Stimulated activated CD8-positive, alpha-beta memory T cell treated with anti-CD3 and anti-CD28 coated beads, Interleukin-7, amount 100 ng/mL, for 24 hours (primary cell): ENCODE results near the gene FARP1.
"Not testable (repeated sequence)": the region's sequence is repeated elsewhere in the genome, so short reads cannot be mapped to it uniquely, and the experiment has no call there.

ENCODE experiments used
- DNase-seq: peaks from one replicate; pipeline ENCODE4 v3.0.0-alpha.2; 2020; ENCODE audit warnings: low read depth

The FARP1 gene

DNA sequence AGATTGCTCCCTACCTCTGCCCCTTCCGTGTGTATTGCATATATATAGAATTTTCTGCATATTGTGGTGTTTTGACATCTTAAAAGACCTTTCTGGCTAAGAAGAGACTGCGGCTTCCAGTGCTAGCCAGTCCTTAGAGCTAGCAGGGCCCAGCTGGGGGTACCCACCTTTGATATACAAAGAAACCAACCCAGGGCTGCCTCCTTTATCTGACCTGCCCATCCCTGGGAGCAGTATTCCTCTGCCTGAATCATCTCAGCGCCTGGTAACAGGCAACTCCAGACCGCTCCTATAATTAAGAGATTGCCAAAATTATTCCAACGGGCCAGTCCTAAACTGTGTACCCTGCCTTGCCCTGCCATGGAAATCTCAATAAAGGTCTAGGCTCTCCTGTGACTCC is 220.4 kb downstream of the FARP1 start:
- DNase-seq, result no peak

DNA sequence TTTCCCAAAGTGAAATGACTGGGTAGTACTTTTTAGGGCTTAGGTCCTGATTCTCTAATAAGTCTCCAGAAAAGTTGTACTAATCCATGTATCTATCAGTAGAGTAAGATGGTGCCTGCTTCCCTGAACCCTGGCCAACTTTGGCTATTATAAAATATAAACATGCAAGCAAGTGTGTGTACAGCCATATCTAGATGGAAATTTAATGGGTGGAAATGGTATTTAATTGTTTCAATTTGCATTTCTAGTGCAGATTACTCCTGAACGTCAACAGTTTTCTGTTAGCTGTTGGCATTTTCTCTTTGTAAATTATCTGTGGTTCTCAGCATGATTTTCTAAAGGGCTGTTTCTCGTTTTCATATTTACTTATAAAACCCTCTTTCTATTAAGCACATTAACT is 221.3 kb downstream of the FARP1 start:
- DNase-seq, result no peak

DNA sequence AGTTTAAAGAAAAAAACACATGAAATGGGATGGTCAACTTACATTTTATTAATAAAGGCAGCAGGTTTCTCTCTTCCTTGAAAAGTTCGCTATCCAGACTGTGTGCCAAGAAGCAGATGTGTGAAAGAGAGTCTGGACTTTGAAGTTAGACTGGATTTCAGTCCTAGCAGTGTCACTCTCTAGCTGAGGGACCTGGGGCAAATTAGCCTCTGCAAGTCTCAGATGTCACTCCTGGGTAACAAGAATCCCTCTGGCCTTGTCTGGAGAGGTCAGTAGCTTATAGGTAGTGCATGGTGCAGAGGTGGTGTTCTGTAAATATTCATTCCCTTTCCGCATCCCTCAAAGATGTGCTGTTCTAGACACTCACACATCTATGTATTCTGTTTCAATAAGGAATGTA is 221.8 kb downstream of the FARP1 start:
- DNase-seq, result no peak

DNA sequence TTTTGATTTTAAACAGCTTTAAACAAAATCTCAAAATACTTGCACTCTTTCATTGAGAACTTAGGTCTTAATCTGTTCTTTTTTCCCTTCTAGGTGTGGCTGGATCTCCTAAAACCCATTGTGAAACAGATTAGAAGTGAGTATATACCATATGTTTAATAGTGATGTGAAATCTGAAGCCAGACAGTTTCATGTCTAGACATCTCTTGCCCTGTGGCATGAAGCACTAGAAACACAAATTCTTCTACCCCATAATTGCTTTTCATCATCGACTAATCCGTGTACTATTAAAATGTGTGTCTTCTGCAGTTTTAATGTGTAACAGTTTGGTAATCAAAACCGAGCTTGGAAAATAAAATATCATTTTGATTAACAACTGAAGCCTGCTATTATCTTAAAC is 222.4 kb downstream of the FARP1 start:
- no peak for DNase-seq

DNA sequence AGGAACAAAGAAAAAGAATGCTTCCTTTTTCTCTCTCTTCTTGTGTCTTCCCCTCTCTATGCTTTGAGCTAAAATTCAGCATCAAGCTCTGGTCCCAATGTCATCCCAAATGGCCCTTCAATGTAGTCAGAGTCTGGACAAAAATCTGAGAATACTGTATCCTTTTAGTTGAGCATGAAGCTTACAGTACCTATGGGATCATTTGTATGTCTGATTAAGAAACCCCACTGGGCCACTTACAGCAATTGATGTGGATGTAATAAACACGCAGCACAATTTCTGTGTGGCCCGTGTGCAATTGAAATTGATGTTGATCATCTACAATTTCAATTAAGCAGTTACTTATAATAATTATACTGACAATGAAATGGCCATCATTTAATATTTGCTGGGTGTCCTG is 223.1 kb downstream of the FARP1 start:
- no peak for DNase-seq

DNA sequence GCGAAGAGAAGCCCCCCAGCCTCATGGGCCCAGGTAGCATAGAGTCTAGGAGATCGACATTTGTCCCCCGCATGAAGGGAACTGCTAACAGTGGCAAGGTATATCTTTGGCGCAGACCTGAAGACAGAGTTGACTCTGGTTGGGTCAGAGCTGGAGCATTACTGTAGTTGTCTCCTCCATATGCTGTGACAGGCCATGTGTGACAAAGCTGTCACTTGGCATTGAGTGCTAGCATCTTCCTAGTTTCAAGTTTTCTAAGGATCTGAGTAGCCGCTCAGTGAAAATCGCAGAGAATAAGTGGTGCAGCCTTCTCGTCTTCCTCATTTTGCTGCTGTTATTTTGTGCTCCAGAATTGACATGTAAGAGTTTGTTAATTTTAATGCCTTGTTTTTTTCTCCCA is 223.5 kb downstream of the FARP1 start:
- DNase-seq, result no peak

DNA sequence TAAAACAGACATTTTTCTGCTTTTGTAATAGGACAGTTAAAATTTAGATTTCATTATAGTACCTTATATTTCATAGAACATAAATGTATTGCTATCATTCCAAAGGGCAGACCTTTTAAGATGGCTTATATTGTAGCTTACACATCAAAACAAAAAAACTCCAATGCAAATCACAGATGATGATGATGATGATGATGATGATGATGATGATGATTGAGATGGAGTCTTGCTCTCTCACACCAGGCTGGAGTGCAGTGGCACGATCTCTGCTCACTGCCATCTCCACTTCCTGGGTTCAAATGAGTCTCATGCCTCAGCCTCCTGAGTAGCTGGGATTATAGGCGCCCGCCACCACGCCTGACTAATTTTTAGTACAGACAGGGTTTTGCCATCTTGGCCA is 224.1 kb downstream of the FARP1 start:
- no peak for DNase-seq

DNA sequence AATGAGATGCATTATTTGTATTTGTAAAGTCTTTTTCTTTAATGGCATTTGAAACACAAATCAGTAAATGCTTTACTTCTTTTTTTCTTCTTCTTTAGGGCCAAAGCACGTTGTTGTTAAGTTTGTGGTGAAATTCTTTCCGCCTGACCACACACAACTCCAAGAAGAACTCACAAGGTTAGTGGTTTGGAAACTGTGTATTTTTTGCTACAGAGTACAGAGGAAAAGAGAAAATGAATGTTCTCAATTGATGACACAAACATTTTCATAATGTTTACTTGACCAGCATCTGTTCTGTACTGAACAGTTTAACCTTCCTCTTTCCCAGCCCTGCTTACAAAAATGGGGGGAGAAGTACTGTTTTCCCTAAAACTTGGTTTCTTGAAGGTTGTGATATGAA is 225.1 kb downstream of the FARP1 start:
- no peak for DNase-seq

DNA sequence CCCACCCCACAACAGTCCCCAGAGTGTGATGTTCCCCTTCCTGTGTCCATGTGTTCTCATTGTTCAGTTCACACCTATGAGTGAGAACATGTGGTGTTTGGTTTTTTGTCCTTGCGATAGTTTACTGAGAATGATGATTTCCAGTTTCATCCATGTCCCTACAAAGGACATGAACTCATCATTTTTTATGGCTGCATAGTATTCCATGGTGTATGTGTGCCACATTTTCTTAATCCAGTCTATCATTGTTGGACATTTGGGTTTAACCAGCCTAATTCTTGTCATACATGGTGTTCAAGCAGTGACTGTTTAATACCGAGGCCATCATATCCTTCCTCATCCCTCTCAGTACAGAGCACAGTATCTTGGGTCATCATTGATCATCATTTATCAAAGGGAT is 226.6 kb downstream of the FARP1 start:
- not testable (repeated sequence) for DNase-seq

DNA sequence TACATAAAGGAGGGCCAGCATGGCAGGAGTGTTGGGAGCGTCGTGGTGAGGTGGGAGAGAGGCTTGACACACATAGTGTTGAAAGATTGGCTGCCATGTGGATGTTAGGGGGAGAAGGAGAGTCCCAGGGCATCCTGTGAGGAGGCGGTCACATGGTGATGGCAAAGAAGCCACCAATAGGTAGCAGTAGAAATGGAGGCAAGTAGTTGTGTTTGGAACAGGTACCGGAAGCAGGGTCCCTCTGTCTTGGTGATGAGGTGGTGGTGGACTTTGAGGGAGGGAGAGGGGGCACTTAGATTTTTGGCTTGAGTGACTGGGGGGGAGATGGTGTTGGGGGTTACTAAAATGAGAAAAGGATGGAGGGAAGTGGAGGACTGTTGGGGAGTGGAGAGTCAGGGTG is 227.4 kb downstream of the FARP1 start:
- DNase-seq, result no peak

DNA sequence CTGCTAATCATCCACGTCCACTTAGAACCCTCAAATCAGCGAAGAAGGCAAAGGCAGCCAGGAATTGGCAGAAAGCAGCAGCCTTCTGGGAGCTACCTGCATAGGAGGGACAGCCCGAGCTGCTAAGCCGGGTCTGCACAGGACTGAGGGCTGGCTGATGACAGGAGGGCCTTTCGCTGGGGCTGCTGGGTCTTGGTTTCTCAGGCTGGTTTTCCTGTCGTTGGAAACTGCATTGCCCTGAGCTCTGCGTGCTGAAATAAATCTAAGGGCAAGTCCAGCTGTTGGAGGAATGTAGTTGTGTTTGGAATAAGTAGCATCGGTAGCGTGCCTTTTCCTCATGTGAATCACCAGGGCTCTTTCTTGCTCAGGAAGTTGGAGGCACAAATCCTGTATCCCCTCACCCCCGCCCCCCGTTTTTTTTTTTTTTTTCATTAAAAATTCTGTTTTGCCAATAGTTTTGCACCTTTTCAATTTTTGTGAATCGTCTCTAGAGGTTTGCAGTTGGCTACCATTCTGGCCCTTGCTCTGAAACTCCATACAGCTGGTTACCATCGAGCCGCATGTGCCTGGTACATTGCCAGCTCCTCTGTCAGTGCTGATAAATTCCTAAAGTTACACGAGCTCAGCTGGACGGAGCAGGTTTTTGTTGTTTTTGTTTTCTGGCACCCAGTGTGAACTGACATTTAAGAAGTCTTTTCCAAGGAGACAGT is 228.1 kb downstream of the FARP1 start:
- DNase-seq, result no peak

DNA sequence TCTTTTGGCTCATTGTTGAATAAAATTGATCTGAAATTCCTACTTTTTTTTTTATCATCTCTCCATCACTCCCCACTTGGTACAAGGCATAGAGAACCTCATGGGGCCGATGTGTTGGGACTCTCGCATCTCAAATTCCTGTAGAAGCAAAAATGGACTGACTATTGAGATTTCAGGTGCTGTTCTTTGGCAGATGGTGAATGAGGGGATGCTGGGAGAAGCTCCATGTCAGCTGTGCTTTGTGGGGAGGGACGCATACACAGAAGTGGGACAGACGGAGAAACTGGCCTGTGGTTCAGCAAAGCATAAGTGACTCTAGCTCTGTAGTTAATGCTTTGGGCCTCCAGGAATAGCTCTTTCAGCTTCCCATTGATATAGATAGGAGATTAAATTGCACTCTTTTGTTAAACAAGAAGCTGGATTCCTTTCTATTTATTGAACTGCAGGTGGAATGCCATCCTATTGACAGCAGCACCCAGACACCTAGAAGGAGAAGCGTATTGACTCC is 228.7 kb downstream of the FARP1 start:
- DNase-seq, result no peak

DNA sequence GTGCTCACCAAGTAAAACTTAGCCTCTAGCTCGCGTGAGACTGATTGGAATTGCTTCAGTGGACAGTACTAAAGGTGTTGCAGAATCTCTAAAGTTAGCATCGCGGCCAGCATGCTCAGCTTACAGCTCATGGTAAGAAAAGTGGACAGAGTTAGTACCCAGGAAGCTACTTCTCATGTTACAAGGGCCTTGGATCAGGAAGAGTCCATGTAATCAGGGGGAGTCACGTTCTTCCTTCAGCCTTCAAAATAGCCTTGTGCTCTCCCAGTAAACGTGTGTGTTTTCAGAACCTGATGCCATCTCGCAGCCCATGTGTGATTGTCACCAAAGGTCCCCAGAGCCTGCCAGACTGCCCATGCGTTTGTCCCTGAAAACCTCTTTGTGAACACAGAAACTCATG is 230.0 kb downstream of the FARP1 start:
- DNase-seq, result no peak

DNA sequence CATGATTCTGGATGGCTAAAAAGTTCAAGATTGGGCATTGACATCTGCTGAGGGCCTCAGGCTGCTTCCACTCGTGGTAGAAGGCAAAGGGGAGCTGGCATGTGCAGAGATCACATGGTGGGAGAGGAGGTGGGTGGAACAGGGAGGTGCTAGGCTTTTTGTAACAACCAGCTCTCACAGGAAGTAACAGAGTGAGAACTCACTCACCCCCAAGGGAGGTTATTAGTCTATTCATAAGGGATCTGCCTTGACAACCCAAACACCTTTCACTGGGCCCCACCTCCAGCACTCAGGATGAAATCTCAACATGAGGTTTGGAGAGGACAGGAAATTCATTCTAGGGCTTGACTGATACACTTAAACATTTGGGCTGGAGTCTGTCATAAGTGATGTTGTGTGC is 231.9 kb downstream of the FARP1 start:
- no peak for DNase-seq

DNA sequence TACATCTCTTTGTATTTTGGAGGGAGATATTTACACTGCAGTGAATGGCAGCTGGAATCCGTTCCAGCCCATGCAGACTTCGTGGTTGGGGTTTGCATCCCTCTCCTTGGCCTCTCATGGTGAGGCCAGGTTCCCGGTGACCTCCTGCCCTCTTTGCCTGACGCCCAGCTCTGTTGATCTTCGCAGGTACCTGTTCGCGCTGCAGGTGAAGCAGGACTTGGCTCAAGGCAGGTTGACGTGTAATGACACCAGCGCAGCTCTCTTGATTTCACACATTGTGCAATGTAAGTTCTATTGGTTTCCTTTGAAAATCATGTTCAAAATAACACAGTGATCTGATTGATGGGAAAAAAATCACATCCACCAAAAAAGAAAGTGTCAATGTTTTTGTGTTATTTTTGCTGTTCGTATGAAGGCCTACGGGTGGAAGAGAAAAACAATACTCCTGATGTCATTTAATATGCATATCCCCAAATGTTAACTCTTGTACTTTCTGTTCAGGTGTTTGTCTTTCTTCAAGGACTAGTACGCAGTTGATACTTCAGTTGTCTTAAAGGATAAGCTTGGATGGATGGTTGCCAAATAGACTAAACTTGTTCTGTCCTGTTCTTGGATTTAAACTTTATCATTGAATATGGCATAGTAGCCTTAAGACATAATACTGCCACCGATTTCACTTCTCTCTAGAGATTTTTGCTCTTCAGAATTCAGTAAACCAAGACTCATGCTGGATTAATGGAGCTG is 234.9 kb downstream of the FARP1 start:
- no peak for DNase-seq

DNA sequence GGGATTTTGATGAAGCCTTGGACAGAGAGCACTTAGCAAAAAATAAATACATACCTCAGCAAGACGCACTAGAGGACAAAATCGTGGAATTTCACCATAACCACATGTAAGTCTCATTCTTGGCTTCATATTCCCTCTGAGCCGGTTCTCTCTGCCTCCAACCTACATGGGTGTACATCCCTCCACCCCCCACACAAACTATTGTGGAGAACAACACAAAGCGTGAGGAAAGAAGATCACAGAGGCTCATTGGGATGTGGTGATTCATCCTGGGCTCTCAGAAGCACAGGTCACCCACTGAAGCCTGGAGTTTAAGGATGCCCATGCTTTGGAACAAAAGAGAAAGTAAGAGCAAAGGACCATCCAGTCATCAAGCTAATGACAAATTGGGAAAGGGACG is 241.8 kb downstream of the FARP1 start:
- DNase-seq, result no peak

DNA sequence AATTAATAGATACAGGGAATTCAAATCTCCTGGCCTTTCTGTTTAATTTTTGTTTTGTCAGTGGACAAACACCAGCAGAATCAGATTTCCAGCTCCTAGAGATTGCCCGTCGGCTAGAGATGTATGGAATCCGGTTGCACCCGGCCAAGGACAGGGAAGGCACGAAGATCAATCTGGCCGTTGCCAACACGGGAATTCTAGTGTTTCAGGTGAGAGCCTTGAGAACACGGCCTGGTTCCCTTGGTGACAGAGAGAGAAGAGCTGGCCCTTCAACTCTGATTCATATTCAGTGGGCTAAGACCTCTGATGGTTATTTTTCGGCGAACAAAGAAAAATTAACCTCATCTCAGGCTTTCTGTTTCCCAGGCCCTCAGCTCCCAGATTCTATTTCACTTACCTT is 242.7 kb downstream of the FARP1 start:
- no peak for DNase-seq

DNA sequence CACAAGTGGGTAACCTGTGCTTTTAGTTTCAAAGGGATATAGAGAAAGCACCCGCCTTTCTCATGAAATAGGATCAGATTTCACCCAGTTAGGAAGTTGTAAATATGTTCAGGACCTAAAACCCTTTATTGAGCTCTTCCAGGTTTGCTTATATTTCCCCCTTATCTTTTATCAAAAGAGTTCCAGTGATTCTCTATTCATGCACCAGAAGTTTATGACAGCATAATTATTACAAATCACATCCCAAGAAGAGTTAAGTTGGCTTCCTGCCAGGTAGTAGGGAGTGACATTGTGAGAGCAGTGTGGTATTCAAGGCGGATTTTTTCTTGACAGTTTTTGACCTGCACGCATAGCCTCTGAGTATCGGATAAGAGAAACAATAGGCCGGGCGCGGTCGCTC is 243.7 kb downstream of the FARP1 start:
- no peak for DNase-seq

DNA sequence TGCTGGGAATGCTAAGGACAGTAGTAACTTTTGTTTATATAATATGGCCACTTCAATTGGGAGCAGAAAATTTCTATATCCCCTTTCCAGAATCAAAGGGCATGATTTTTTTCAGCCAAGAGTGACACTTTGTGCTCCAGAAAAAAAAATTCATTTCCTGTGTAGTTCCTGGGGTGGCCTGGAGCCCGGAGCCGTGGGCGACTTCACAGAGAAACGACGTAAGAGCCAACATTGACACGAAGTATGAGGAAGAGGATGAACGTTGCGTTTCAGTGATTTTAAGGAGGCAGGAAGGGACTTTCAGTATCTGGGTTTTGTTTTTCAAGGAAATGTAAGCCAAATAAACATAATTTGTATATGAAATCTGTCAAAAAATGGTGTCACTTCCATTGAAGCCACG is 246.4 kb downstream of the FARP1 start:
- no peak for DNase-seq

DNA sequence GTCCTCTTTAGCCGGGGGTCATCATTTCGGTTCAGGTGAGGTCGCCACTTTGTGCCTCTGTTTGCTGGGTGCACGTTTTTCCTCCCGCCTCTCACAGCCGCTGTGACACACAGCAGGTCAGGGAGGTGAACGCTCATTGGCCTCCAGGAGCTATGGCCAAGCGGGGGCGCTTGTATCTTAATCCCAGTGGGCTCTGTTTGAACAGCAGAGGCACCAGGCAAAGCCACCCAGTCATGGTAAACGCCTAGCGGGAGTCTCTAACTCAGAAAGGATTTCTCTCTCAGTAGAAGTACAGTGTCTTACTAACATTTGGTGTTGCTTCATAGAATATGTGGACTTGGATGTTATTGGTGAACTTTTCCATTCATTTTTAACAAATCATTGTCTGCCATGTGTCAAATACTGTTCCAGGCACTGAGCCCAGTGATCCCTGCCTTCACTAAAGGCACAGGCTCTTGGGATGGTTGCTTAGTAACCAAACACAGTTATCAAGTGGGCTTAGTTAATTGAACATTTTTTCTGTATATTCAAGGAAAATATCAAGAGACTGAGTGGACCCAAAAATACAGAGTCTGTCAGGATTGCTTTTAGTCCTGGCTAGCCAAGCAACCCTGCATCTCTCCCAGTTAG is 247.3 kb downstream of the FARP1 start:
- DNase-seq, result no peak

DNA sequence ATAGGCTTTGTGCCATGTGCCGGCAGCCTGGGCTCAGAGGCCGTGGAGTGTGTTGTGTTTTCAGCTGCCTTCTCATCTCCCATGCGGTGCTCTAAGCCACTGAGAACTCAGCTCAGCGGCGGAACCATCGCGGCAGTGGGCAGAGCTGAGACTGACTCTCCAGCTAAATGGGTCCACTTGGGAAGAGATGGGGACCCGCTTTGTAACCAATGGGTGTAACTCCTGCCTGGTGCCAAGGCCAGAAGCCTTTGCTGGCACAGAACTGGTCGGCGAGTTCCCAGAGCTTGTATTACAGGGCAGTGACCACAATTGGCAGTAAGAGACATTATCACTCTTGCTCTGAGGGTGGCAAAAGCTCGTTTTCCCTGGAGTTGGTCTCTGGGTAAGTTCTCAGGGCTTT is 251.0 kb downstream of the FARP1 start:
- no peak for DNase-seq

DNA sequence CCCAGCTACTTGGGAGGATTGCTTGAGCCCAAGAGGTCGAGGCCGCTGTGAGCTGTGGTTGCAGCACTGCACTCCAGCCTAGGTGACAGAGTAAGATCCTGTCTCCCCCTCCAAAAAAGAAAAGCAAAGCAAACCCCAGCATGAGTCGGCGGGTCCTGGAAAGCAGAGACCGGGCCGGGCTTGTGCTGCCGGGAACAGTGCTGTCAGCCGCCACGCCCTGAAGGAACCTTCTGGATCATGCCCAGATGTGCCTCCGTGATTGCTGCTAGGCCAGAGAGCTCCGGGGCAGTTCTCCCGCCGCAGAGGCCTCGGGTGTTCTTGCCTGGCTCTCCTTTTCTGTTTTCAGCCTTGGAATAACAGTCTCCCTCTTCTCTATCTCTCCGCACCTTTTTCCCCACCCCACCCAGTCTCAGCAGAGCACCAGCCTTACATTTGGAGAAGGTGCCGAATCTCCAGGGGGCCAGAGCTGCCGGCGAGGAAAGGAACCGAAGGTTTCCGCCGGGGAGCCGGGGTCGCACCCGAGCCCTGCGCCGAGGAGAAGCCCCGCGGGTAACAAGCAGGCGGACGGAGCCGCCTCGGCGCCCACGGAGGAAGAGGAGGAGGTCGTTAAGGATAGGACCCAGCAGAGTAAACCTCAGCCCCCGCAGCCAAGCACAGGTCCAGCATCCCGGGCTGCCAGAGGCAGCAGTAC is 252.1 kb downstream of the FARP1 start:
- DNase-seq, result no peak
